Natural killer cell (primary cell): Measurements from ENCODE around the gene WASHC3. TPM values are rescaled to one million over a fixed set of nuclear protein-coding genes. Genes with fewer than 3 reads are reported as not detected.

ENCODE experiments used
- ATAC-seq, 3 donors: fragments of 150-1000 bp in 2 of 3; fragments of 200-7000 bp in 1 of 3; cut with Tn5 transposase; 1 replicate in 1 of 3; 2 replicates in 2 of 3; pipeline ENCODE4 v1.10.0; 2021; ENCODE audit warnings: mild to moderate bottlenecking in 2 of 3, moderate library complexity in 2 of 3
- DNase-seq, 2 donors: peaks; one replicate each; pipeline versions ENCODE4 v3.0.0 to v3.0.0-alpha.2; 2013 to 2021; ENCODE audit warnings: mixed read lengths in 1 of 2
- H3K27ac ChIP-seq: one replicate; pipeline ENCODE4 v1.5.1; 2013; ENCODE audit warnings: mild to moderate bottlenecking, low read length
- H3K27me3 ChIP-seq: one replicate; pipeline ENCODE4 v1.6.1; 2013; ENCODE audit warnings: low read length; ENCODE audit not compliant: control insufficient read depth, insufficient read depth
- H3K36me3 ChIP-seq: one replicate; pipeline ENCODE4 v1.6.1; 2013; ENCODE audit warnings: low read length; ENCODE audit not compliant: control insufficient read depth, insufficient read depth
- H3K4me1 ChIP-seq: one replicate; pipeline ENCODE4 v1.6.1; 2013; ENCODE audit warnings: low read length; ENCODE audit not compliant: control insufficient read depth, insufficient read depth
- H3K4me3 ChIP-seq: one replicate; pipeline ENCODE4 v1.5.1; 2013; ENCODE audit warnings: low read length
- H3K9me3 ChIP-seq: one replicate; pipeline ENCODE4 v1.6.1; 2013; ENCODE audit warnings: low read length; ENCODE audit not compliant: control insufficient read depth, insufficient read depth
- H3K27ac Mint-ChIP-seq, 2 donors: one replicate each; pipeline ENCODE4 v1.8.0; 2022; ENCODE audit warnings: mild to moderate bottlenecking in 2 of 2, mixed read lengths in 2 of 2, moderate library complexity in 1 of 2
- H3K27me3 Mint-ChIP-seq, 2 donors: one replicate each; pipeline ENCODE4 v1.8.0; 2022; ENCODE audit warnings: low read depth in 2 of 2, mixed read lengths in 2 of 2
- H3K36me3 Mint-ChIP-seq: one replicate; pipeline ENCODE4 v1.8.0; 2022; ENCODE audit warnings: mixed read lengths
- H3K4me1 Mint-ChIP-seq, 2 donors: one replicate each; pipeline ENCODE4 v1.8.0; 2022; ENCODE audit warnings: mixed read lengths in 2 of 2
- H3K4me3 Mint-ChIP-seq: one replicate; pipeline ENCODE4 v1.8.0; 2022; ENCODE audit warnings: mild to moderate bottlenecking, moderate library complexity, mixed read lengths
- H3K9me3 Mint-ChIP-seq, 2 donors: one replicate each; pipeline ENCODE4 v1.8.0; 2022; ENCODE audit warnings: mixed read lengths in 2 of 2
- CTCF ChIP-seq: fragments of 200-600 bp; IDR thresholded peaks from one replicate; pipeline ENCODE4 v1.8.0; 2022; ENCODE audit warnings: antibody characterized with exemption
- WGBS: methylation state at CpG from one replicate; pipeline ENCODE4 v1.1.7; 2013; ENCODE audit warnings: missing lambda C conversion rate; ENCODE audit not compliant: insufficient coverage; 5-methylcytosine and 5-hydroxymethylcytosine counted together
- intact Hi-C: fragments of 100-400 bp; cut with micrococcal nuclease; formaldehyde crosslinking; loops from one replicate; pipeline ENCODE4 v1.14.2; 2022
- total RNA-seq, 4 donors: library from RNA; stranded (reverse); fragments of 120-200 nt in 1 of 4; gene quantifications; one replicate each; pipeline versions ENCODE4 v1.2.3 to v1.2.4, GENCODE V29; 2013 to 2022

Gene WASHC3
- total RNA-seq, 3 donors from 2014 or later (not counting 1 experiment from before 2014, with no cell fraction given), result 34.6 to 43.2 (median 41.4) TPM

GRCh38 chr12:102067574-102068258 is 5.9 kb upstream of the WASHC3 start:
- intact Hi-C loops, result no loop called here
- no peak for TF ChIP-seq CTCF
- H3K4me3 Mint-ChIP-seq, result no peak overlapping the region

GRCh38 chr12:102064476-102064875 is 2.7 kb upstream of the WASHC3 start:
- no peak overlapping the region for H3K4me3 ChIP-seq
- no peak overlapping the region for H3K27ac ChIP-seq
- 100% methylated on average over 1 of the region's 1 CpG for WGBS
- peaks cover 8% of the 10 kb centered on the region for H3K4me1 ChIP-seq
- no peaks in the 10 kb centered on the region for H3K9me3 Mint-ChIP-seq
- no peak overlapping the region for H3K27ac Mint-ChIP-seq
- H3K36me3 Mint-ChIP-seq, result no peaks in the 10 kb centered on the region
- no peak overlapping the region for H3K4me3 Mint-ChIP-seq
- no peaks in the 10 kb centered on the region for H3K9me3 ChIP-seq
- peaks cover 0 to 8% of the 10 kb centered on the region in 2 donors for H3K27me3 Mint-ChIP-seq
- no peaks in the 10 kb centered on the region for H3K27me3 ChIP-seq
- H3K4me1 Mint-ChIP-seq, result peaks cover 14 to 15% of the 10 kb centered on the region in 2 donors
- peaks cover under 1% of the 10 kb centered on the region for H3K36me3 ChIP-seq
- DNase-seq, result no peak
- intact Hi-C loops, result no loop called here
- no peak for TF ChIP-seq CTCF
- no peak for ATAC-seq

More at GRCh38 chr12:102067574-102068258, 5.9 kb upstream of the WASHC3 start:
- Mint-ChIP-seq H3K4me1 (no peaks in the 10 kb centered on the region), H3K9me3 (no peaks in the 10 kb centered on the region), H3K27me3 (peaks cover 0 to 8% of the 10 kb centered on the region in 2 donors), H3K27ac (no peak overlapping the region), H3K36me3 (no peaks in the 10 kb centered on the region)
- Histone ChIP-seq H3K36me3 (no peaks in the 10 kb centered on the region), H3K9me3 (no peaks in the 10 kb centered on the region), H3K27ac (no peak overlapping the region), H3K4me1 (no peaks in the 10 kb centered on the region), H3K27me3 (no peaks in the 10 kb centered on the region), H3K4me3 (no peak overlapping the region)
- DNase-seq (no peak), ATAC-seq (no peak)
- WGBS, result 96% methylated on average over 5 of the region's 5 CpGs

GRCh38 chr12:102063069-102063468 is 1.3 kb upstream of the WASHC3 start:
- H3K9me3 Mint-ChIP-seq, result no peaks in the 10 kb centered on the region
- ATAC-seq (no peak), DNase-seq (no peak)
- no peaks in the 10 kb centered on the region for H3K27me3 ChIP-seq
- H3K27ac Mint-ChIP-seq, result no peak overlapping the region
- H3K27me3 Mint-ChIP-seq, result peaks cover 0 to 8% of the 10 kb centered on the region in 2 donors
- H3K4me1 Mint-ChIP-seq, result peaks cover 14 to 21% of the 10 kb centered on the region in 2 donors
- no peaks in the 10 kb centered on the region for H3K9me3 ChIP-seq
- H3K27ac ChIP-seq, result no peak overlapping the region
- WGBS, result 98% methylated on average over 3 of the region's 3 CpGs
- peaks cover 4% of the 10 kb centered on the region for H3K36me3 ChIP-seq
- peaks cover 6% of the 10 kb centered on the region for H3K36me3 Mint-ChIP-seq
- no peak for TF ChIP-seq CTCF
- no peak overlapping the region for H3K4me3 Mint-ChIP-seq
- H3K4me1 ChIP-seq, result peaks cover 8% of the 10 kb centered on the region
- intact Hi-C loops, result no loop called here
- H3K4me3 ChIP-seq, result no peak overlapping the region

GRCh38 chr12:102062419-102062806 is 622 bp upstream of the WASHC3 start:
- 92% methylated on average over 11 of the region's 11 CpGs for WGBS
- Mint-ChIP-seq H3K27ac (peak overlapping the region; percentile 97 to 99), H3K4me1 (peaks cover 14 to 21% of the 10 kb centered on the region in 2 donors), H3K9me3 (no peaks in the 10 kb centered on the region), H3K4me3 (peak overlapping the region; percentile 96), H3K27me3 (peaks cover 0 to 8% of the 10 kb centered on the region in 2 donors), H3K36me3 (peaks cover 6% of the 10 kb centered on the region)
- DNase-seq, result no peak
- no peaks in the 10 kb centered on the region for H3K9me3 ChIP-seq
- H3K4me3 ChIP-seq, result no peak overlapping the region
- H3K27me3 ChIP-seq, result no peaks in the 10 kb centered on the region
- H3K27ac ChIP-seq, result no peak overlapping the region
- intact Hi-C loops, result loop anchor here (1.0 kb wide), 1 partner anchor 58 kb away; the partner anchor contains the start of genes NUP37 and PARPBP
- peaks cover 4% of the 10 kb centered on the region for H3K36me3 ChIP-seq
- peaks cover 8% of the 10 kb centered on the region for H3K4me1 ChIP-seq
- ATAC-seq, result no peak
- no peak for TF ChIP-seq CTCF
